Measurements from ENCODE around the gene FKBP1B. TPM values are rescaled to one million over a fixed set of nuclear protein-coding genes. Genes with fewer than 3 reads are reported as not detected.

Gene FKBP1B
- total RNA-seq, 1 experiment from 2014 or later: 11.8 TPM

DNA sequence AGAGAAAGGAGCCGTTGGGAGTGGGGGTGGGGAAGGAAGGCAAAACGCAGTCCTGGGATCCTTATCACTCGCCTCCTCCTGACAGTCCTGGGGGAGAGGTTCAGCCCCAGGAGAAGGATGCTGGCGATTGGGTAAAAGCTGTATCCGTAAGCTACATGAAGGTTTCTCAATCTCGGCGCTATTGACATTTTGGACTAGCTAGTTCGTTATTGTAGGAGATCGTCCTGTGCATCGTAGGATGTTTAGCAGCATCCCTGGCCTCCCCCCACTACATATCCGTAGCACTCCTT, 35.6 kb downstream of the FKBP1B start:
- intact Hi-C loops (cut with micrococcal nuclease): loop anchor here (2.0 kb wide), 2 partner anchors 38 to 96 kb away; partner anchors contain the start of genes FAM228B and PFN4
- Histone ChIP-seq H3K27me3 (ENCODE audit: insufficient read depth, low read length) (no peaks in the 10 kb centered on the region), H3K4me2 (ENCODE audit: low read length) (peak overlapping the region; percentile 83), H3K4me3 (replicated peaks in 1 of 2; ENCODE audit: low read depth in 1 of 2, low read length in 2 of 2) (peak overlapping the region; percentile 71 to 72), H3K9me2 (ENCODE audit: insufficient read depth) (no peaks in the 10 kb centered on the region), H2AFZ (ENCODE audit: low read depth, low read length, poor library complexity, severe bottlenecking) (peak overlapping the region; percentile 88), H3K9ac (ENCODE audit: low read length) (peak overlapping the region; percentile 68), H4K20me1 (ENCODE audit: insufficient read depth) (no peaks in the 10 kb centered on the region), H3K4me1 (ENCODE audit: control insufficient read depth in 1 of 2, insufficient read depth in 2 of 2, low read length in 2 of 2) (peaks cover 11 to 20% of the 10 kb centered on the region in 2 experiments), H3K9me3 (ENCODE audit: control insufficient read depth in 1 of 2, insufficient read depth in 1 of 2, low read depth in 1 of 2, low read length in 2 of 2) (no peaks in the 10 kb centered on the region), H3K79me2 (ENCODE audit: insufficient read depth, low read length) (no peaks in the 10 kb centered on the region), H3K36me3 (ENCODE audit: control insufficient read depth in 1 of 2, insufficient read depth in 2 of 2, low read length in 2 of 2) (no peaks in the 10 kb centered on the region; a peak in 1 of 4 replicates), H3K27ac (ENCODE audit: low read depth, low read length) (peak overlapping the region; percentile 95)
- TF ChIP-seq ZNF274 (IDR thresholded peaks at IDR 0.05; ENCODE audit: low read depth, low read length): no peak
- TF ChIP-seq, protein P1, sequence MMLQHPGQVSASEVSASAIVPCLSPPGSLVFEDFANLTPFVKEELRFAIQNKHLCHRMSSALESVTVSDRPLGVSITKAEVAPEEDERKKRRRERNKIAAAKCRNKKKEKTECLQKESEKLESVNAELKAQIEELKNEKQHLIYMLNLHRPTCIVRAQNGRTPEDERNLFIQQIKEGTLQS (IDR thresholded peaks at IDR 0.05): no peak
- no peak for TF ChIP-seq POLR2AphosphoS5 (IDR thresholded peaks at IDR 0.05; ENCODE audit: low read depth, low read length)
- TF ChIP-seq POLR2A (IDR thresholded peaks at IDR 0.05; ENCODE audit: borderline replicate concordance, extremely low read depth, insufficient read depth, insufficient read length): no peak
- no peak for TF ChIP-seq ZFX (IDR thresholded peaks at IDR 0.05)
- TF ChIP-seq MAX (IDR thresholded peaks at IDR 0.05): no peak
- TF ChIP-seq EGR1 (IDR thresholded peaks at IDR 0.05; ENCODE audit: low read depth): no peak
- TF ChIP-seq CBX3 (IDR thresholded peaks at IDR 0.05; ENCODE audit: low read depth): no peak
- TF ChIP-seq FOSL1 (IDR thresholded peaks at IDR 0.05; ENCODE audit: low read depth): no peak
- no peak for TF ChIP-seq CTCF (IDR thresholded peaks at IDR 0.05 in 2 of 3, conservative IDR thresholded peaks at IDR 0.05 in 1 of 3; ENCODE audit: borderline replicate concordance in 1 of 3, insufficient read depth in 1 of 3, low read depth in 2 of 3, low read length in 2 of 3)
- TF ChIP-seq EZH2 (IDR thresholded peaks at IDR 0.05): no peak
- no peak for TF ChIP-seq SRF (IDR thresholded peaks at IDR 0.05; ENCODE audit: low read depth)
- TF ChIP-seq ELF1 (IDR thresholded peaks at IDR 0.05; ENCODE audit: borderline replicate concordance, low read depth): no peak
- TF ChIP-seq SIN3A (IDR thresholded peaks at IDR 0.05; ENCODE audit: low read depth): no peak
- DNase-seq (ENCODE audit: low read depth, low spot score) (no peak), ATAC-seq (no peak)
- ChIA-PET RAD21 (ENCODE audit: low non-redundant PET in 1 of 2, low total read pairs in 2 of 2, uncharacterized antibody in 2 of 2, unreplicated experiment in 2 of 2) (no interaction called here), POLR2A (interaction anchor here (1.5 to 3.3 kb wide), 2 partner anchors 36 to 158 kb away, joined by 4 to 19 read pairs; partner anchors contain the start of gene ATAD2B), CTCF (interaction anchor here (1.1 to 3.4 kb wide), 6 partner anchors 9 to 261 kb away, joined by 4 to 26 read pairs (median 7); partner anchors contain the start of genes SF3B6 and WDCP)
- BruUV-seq (replicated peaks): no TSS peak
